GM21529 (cell line): ENCODE data around the gene ANKIB1.
"Not testable (repeated sequence)": the region's sequence is repeated elsewhere in the genome, so short reads cannot be mapped to it uniquely, and the experiment has no call there.

Source experiments
- ATAC-seq: cut with Tn5 transposase; IDR thresholded peaks from one replicate; pipeline ENCODE4 v1.9.1; 2021; ENCODE audit not compliant: unreplicated experiment

ANKIB1 gene

DNA sequence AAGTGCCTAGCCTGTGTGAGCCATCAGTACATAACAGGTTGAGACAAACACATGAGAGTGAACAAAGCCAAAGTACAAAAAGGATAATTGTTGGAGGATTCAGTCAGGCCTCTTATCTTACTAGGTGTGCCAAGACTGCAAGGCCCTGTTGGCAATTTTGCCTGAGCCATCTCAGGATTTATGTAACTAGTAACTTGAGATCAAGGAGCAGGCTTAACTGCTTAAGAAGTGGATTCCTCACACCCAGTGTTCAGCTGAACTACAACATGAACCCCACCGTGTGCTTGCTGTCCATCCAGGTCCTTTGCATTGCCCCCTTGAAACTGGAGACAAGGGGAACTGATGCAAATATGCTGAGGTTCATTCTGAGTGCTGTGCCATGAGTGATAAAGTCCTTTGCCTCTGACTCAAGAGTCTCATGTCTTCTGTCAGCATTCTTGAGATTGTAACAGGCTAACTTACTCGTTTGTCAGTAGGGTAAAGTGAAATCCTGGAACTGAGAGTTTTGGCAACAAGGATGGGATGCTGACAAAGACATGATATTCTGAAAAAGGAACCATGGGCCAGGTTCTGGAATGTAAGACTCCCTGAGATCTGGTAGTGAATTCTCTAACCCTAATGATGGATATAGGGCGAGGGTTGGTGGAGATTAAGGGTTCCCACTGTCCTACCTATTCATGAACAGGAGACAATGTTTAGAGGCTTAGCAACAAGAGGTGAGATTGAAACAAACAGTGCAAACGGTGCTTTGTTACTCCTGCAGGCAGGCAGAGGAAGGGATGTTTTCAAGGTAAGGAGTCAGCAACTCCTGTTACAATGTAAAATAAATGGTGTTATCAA, 157.4 kb downstream of the ANKIB1 start:
- no peak for ATAC-seq

DNA sequence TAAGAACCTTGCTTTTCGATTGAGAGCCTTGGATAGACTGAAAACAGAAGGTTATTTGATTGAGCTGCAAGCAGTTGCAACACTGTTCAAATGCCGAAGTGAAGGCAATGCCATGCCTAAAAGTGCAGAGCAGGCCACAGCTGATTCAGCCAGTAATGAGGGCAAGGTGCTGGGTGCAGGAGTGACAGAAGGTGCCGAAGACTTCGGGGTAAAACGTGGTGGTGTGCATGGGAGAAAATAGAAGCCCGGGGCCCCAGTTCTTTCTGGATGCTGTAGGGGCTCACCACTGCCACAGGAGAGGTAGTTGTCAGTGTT, 157.9 kb downstream of the ANKIB1 start:
- no peak for ATAC-seq

DNA sequence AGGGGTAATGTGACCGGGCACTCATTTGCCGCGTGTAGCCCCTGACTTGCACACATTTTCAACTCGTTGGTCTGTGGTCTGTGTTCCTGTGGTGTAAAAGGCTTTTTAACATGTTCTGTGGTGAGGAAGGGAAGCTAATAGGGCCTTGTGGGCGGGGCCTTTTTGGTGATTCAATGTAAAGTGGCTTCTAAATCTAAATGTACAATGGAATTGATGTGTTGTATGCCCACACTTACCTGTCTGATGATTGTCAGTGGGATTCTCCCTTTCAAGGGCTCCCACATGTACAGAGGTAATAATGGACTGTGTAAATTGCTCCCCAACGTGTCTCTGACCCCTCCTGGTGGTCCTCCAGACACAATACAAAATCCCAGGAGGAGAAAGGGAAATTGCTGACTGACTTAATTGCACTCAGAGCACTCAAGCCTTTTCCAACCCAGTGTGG, 158.4 kb downstream of the ANKIB1 start:
- ATAC-seq = no peak

DNA sequence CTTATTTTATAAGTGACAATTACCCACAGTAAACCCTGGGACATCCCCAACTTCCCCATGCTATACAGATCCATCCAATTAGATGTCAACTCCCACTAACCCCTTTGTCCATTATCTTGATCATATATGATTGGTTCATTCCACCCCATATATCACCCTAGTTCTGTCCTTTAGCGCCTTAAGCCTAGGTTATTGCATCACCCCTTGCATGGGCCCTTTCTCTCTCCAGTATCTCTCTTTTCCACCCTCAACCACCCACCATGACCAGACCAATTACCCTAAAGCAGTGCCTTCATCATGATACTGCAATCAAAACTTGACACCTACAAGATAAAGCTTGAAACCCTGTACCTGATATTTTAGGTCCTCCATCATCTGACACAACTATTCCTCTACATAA, 163.6 kb downstream of the ANKIB1 start:
- ATAC-seq = no peak

DNA sequence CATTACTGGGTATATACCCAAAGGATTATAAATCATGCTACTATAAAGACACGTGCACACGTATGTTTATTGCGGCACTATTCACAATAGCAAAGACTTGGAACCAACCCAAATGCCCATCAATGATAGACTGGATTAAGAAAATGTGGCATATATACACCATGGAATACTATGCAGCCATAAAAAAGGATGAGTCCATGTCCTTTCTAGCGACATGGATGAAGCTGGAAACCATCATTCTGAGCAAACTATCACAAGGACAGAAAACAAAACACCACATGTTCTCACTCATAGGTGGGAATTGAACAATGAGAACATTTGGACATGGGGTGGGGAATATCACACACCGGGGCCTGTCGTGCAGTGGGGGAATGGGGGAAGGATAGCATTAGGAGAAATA, 164.4 kb downstream of the ANKIB1 start:
- ATAC-seq = not testable (repeated sequence)

DNA sequence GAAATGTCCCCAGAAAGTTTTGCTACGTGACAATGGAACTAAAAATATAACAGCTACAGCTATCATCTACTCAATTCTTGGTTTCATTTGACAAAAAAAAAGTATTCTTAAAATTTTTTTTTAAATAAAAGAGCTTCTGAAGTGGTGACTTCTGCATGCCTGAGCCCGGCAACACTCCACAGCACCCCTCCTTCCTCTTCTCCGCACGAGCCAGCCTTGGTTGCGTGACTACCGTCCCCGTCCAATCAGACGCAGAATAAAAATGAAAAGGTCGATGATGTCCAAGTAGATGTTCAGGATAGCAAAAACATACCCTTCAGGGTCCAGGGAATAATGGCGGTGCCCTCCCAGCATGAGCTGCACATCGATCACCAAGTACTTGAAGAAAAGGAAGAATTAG, 167.0 kb downstream of the ANKIB1 start:
- ATAC-seq = no peak

DNA sequence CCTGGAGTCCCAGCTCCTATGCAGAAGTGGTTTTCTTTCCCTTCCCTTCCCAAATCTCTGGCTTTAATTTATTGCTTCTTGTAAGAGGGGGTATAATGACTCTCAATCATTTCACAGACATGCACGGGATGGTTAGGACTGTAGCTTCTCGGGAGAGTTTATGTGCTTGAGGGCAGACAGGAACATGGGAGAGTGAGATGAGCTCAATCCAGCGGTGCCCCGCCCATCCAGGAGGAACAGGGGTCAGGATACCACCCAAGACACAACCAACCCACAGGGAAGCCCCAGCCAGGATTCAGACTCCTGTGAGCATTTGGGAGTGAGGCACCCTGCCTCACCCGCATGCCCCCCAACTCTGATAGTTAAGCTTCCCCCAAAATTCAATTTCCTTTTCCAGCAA, 167.8 kb downstream of the ANKIB1 start:
- ATAC-seq = no peak

DNA sequence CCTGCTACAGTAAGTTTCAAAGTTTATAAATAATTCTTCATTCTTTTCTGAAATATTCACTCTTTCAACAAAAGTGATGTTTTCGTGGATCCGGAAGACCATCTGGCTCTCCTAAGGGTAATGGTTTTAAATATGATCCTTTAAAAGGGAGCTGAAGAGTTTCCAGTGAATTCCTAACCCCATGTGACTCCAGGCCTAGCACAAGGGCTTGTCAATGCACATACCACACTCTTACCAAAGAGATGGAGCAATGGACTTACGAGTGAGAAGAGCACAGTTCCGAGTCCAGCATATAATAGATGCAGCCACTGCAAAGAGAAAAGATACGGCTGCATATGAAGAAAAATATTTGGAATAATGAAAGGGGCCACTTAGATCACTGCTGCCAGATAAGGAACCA, 169.5 kb downstream of the ANKIB1 start:
- ATAC-seq = no peak

DNA sequence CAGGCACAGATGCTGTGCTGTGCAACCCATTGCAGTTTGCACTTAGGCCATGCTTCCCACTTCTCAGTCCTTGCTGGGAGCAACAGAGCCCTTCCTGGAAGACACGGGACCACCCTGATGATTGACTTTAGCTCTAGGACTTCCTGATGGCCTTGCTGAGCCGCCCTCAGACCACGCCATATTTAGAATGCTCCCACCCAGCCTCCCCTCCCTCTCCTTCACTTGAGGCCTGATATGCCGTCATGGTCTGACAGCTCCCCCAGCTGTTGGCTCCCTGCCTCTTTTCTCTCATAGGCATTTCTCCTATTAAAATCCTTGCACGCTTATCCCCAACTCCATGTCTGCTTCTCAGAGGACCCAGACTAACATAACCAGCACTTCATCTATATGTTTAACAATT, 172.1 kb downstream of the ANKIB1 start:
- ATAC-seq = no peak

DNA sequence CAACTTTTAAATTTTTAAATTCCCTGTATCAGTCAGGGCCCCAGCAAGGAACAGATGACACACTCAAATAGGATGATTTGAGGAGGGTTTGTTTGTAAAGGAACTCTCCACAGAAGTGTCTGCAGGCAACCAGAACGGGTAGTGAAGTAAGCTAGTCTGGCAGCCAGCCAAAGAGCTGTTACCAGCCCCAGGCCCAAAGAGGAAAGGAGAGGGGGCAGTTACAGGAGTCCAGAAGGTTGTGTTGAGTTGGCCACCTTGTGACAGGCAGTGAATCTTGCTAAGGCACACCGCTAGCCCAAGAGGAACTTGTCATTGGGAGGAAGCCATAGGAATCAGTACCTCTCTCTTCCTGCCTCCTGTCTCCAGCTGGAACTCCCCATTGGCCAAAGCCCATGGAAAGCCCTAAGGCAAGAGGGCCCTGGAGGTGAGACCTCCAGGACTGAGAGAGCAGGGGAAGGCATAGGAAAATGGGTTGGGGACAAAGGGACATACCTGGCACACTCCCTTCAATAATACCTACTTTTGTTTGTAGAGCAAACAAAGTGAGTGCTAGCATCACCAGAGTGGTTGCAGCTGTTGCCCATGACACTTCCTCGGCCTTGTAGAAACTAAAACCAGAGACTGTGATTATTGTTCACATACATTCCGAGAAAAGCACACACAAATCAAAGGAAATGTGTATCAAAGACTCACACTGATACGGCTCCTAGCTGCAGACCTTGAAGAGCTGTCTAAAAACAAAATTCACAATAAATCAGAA, 176.1 kb downstream of the ANKIB1 start:
- no peak for ATAC-seq

DNA sequence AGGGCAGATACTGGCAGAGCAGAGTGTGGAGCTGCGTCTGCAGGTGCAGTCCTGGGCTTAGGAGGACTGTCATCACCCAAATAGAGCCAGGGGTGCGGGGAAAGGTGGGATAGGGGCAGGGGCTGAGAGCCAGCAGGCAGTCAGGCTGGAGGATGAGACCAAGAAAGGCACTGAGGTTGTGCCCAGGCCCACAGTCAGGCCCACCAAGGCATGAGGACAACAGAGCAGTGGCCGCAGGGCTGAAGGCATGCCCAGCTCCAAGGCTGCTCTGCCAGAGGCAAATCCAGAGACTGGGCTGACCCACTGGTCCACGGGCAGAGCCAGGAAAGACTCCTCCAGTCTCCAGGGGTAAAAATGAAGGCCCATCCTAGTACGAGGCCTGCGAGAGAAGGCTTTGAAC, 177.2 kb downstream of the ANKIB1 start:
- no peak for ATAC-seq

DNA sequence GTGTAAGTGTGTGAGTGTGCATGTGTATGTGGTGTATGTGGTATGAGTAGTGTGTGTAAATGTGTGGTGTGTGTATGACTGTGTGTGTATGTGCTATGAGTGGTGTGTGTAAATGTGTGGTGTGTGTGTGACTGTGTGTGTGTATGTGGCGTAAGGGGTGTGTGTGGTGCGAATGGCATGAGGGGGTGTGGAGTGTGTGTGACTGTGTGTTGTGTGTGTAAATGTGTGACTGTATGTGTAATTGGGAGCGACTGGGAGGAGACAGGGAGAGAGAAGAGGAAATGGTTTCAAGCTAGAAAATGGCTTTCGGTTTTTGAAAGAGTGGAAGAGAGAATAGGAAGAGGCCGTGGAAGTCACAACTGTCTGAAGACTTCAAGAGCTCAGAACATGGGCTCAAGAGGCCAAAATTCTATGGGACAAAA, 177.9 kb downstream of the ANKIB1 start:
- no peak for ATAC-seq

DNA sequence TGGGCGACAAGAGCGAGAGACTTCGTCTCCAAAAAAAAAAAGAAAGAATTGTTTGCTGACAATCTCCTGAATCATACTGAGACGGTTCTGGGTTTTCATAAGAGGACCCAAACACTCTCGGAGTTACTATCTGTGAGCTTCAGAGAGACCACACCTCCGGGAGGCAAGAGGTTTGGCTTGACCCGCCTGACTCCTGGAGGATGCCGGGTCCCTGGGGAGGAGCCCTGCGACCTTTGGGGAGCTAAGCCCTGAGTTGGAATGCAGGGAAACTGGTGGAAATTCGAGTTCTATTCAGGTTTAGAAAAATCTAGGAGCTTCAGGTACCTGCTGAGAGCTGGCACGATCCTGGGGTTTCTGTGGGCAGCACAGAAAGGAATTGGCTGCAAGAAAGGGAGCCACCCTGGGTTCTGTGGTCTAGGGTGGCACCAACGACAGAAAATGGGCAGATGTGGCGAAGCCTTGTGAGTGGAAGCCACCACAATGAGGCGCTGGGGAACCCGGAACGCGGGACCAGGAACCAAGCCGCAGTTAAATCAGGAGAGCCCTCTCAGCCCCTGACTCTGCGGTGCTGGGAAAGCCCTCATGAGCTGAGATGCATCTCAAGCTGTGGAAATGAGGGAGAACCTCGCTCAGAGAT, 179.7 kb downstream of the ANKIB1 start:
- ATAC-seq = no peak

DNA sequence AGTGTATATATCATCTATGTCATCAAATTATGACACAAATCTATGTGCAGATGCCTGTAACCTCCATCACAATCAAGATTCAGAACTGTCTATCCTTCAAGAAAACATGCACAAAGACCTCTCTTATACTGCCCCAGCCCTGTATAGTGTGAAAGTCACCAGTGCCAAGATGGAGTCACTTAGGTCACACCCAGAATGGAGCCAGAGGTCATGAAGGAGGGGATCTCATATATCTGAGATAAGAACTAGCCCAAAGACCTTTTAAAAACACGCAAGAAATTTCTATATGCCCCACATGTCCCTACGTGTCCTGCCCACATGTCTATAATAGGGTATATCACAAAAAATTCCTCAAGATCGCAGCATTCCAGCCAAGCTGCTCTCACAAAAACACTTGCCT, 181.4 kb downstream of the ANKIB1 start:
- ATAC-seq = no peak

DNA sequence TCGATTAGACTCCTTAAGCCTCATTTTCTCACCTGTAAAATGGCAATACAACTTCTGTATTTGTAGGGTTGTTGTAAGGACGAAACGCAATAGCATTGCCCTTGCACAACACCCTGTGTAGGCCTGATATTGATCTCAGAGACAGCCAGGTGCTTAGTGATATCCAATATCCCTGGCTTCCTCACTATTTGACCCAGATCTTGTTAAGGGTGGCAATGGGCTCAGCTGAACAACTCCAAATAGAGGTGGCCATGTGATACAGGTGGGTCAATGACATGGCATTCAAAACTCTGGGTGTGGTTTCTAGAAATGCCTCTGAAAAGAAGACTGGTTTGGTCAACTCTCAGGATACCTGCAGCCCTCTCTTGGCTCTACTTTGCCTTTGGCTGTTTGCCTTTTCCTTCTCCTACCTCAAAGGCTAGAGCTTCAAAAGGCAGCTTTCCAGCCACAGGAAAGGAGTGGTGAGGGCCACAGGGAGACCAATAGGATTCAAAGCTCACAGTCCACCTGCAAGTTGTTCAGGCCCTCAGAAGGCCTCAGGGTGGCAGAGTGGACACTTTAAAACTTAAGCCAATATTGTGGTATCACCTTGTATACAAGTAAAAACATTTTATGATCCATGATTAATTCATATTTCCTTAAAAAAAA, 186.6 kb downstream of the ANKIB1 start:
- ATAC-seq = no peak

DNA sequence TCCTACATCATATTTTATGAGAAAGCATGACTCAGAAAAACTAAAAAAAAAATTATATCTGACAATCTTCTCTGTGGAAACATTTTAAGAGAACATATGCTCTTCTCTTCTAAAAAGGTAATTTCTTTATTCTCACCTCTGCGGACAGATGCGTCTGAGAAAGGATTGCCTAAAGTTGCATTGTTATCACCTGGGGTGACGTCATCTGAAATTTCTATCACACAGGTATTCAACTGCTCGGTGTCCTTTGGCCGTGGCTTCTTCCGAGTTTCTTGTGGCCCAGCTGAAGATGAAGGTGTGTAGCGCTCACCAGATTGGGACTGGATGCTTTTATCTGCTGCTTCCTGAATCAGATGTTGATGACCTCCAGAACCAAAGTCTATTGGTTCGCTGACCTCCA, 187.2 kb downstream of the ANKIB1 start:
- ATAC-seq = no peak

DNA sequence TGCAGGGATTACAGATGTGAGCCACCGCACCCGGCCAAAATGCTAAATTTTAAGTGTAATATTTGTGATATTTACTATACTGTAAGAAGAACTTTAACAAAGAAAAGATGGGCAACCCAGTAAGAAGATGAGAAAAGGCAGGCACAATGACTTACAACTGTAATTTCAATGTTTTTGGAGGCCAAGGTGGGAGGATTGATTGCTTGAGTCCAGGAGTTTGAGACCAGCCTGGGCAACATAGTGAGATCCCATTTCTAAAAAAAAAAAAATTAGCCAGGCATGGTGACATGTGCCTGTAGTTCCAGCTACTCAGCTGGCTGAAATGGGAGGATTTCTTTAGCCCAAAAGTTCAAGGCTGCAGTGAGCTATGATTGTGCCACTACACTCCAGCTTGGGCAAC, 189.8 kb downstream of the ANKIB1 start:
- no peak for ATAC-seq

DNA sequence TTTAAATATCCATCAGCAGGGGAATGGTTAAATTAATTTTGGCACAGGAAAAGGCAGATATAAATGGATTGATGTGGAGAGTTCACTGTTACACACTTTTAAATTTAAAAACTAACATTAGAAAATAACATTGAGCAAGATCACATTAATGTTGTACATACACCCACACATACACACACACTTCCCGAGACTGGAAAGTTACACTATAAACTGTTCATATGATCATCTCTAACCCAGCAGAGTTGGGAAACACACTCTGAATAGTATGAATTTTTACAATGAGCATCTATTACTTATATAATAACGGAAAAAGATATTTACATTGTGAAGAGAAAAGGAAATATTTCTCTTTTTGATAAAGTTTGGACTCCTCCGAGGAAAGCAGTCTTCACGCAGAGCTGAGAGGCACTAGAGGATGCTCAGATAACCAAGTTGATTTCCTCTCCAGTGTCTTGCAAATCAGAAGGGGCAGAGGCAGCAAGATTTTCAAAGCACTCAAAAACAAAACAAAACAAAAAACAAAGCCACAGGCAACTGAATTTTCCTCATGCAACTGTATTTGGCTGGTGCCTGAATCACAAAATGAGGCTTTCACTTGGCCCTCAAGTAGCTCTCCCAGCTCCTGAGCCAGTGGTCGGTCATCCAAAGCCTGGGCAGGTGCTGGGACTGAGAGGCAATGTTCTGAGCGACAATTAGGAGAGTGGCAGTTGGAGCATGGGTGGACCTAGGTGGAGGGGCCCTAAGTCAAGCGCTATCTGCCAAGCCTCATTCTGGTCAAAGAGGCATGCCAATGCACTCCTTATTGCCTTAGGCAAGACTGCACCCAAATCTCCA, 191.1 kb downstream of the ANKIB1 start:
- ATAC-seq = no peak

DNA sequence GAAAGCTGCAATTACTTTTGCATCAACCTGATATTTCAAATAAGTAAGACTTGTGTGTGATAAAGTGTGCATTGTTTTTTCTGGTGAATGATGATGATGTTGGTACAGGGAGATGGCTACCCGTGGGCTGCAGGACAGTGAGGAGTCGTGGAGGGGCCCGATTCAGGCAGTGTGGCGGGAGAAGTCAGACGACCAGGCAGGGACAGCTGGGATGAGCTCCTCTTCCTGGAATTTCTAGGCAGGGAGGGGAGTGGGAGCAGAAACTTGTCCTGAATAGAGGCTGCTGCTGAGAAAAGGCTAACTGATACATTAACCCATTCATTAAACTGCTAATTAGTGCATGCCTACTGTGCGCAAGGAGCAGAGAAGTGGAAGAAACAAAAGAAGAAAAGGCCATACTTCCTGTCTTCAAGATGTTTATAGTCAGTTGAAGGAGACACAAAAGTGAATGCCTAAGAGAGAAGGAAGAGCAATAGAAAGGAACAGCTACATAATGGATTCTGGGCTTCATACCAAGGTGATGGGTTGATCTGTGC, 192.2 kb downstream of the ANKIB1 start:
- ATAC-seq = no peak

DNA sequence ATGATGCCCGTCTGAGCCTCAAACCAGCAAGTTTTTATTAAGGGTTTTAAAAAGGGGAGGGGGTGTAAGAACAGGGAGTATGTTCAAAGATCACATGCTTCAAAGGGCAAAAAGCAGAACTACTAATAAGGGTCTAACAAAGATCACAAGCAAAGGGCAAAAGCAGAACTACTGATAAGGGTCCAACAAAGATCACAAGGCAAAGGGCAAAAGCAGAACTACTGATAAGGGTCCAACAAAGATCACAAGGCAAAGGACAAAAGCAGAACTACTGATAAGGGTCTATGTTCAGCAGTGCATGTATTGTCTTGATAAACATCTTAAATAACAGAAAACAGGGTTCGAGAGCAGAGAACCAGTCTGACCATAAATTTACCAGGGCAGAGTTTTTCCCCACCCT, 196.9 kb downstream of the ANKIB1 start:
- not testable (repeated sequence) for ATAC-seq
